ENCODE data around the gene RAP1GAP2.

RAP1GAP2 gene

GRCh38 chr17:2909175-2909845 is 113.1 kb downstream of the RAP1GAP2 start:
- TF ChIP-seq ZFX (IDR thresholded peaks at IDR 0.05) (no peak), CTCF (conservative IDR thresholded peaks at IDR 0.05) (no peak)
- H3K27ac ChIP-seq, result no peak overlapping the region

- H3K27ac ChIP-seq, result no peak overlapping the region
- TF ChIP-seq CTCF (conservative IDR thresholded peaks at IDR 0.05) (no peak), ZFX (IDR thresholded peaks at IDR 0.05) (no peak)
Measured at GRCh38 chr17:2909846-2910234, 113.6 kb downstream of the RAP1GAP2 start.

GRCh38 chr17:2911035-2911754 is 115.0 kb downstream of the RAP1GAP2 start:
- no peak for TF ChIP-seq CTCF (conservative IDR thresholded peaks at IDR 0.05)
- TF ChIP-seq ZFX (IDR thresholded peaks at IDR 0.05), result no peak
- H3K27ac ChIP-seq, result no peak overlapping the region

GRCh38 chr17:2911755-2912111 is 115.5 kb downstream of the RAP1GAP2 start:
- TF ChIP-seq ZFX (IDR thresholded peaks at IDR 0.05), result no peak
- TF ChIP-seq CTCF (conservative IDR thresholded peaks at IDR 0.05), result no peak
- no peak overlapping the region for H3K27ac ChIP-seq

- H3K27ac ChIP-seq, result no peak overlapping the region
- TF ChIP-seq CTCF (conservative IDR thresholded peaks at IDR 0.05) (no peak), ZFX (IDR thresholded peaks at IDR 0.05) (no peak)
Measured at GRCh38 chr17:2912754-2913153, 116.5 kb downstream of the RAP1GAP2 start.

- H3K27ac ChIP-seq, result no peak overlapping the region
- TF ChIP-seq CTCF (conservative IDR thresholded peaks at IDR 0.05), result no peak
- TF ChIP-seq ZFX (IDR thresholded peaks at IDR 0.05), result no peak
Measured at GRCh38 chr17:2916461-2916860, 120.2 kb downstream of the RAP1GAP2 start.

- no peak overlapping the region for H3K27ac ChIP-seq
- TF ChIP-seq ZFX (IDR thresholded peaks at IDR 0.05) (no peak), CTCF (conservative IDR thresholded peaks at IDR 0.05) (no peak)
Measured at GRCh38 chr17:2921443-2921842, 125.2 kb downstream of the RAP1GAP2 start.

All from C4-2B (cell line).